ENCODE results near the gene RPGRIP1. TPM values are rescaled to one million over a fixed set of nuclear protein-coding genes. Genes with fewer than 3 reads are reported as not detected.

RPGRIP1 gene
- total and polyA plus RNA-seq, 9 of the 15 experiments (the other 6 are each of a cell fraction or from before 2014, with no cell fraction given), result 0.47 to 0.95 (median 0.65) TPM; not detected in 1

DNA sequence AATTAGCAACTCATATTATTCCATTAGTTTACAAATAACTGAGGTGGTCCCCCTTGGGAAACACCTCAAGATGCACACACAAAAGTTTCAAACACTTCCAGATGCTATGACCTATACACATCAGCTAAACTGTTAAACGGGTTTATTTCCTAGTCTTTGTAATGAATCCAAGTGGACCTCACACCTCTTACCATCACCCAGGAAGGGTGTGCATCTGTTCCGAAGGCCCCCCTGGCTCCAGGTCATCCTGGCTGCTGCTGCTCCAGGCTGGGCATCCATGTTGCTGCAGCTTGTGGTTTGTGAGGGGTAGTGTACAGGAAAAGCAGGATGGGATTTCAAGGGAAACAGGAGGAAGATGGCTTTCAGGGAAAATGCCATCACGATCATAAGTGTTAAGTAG, 17.5 kb upstream of the RPGRIP1 start (continued):
- TF ChIP-seq CBX8 (IDR thresholded peaks at IDR 0.05; ENCODE audit: borderline replicate concordance, extremely low read depth, low read depth, low read length, poor library complexity, severe bottlenecking) (no peak), NR2C2 (CRISPR knock-in tag; IDR thresholded peaks at IDR 0.05) (no peak), NR2C2 (tag; IDR thresholded peaks at IDR 0.05) (no peak), PPARD (CRISPR knock-in tag; IDR thresholded peaks at IDR 0.05) (no peak), MAFG (tag; conservative IDR thresholded peaks at IDR 0.05) (no peak), HMGN3 (IDR thresholded peaks at IDR 0.05; ENCODE audit: borderline replicate concordance, extremely low read depth, insufficient read length, low read depth, low read length) (no peak), POLR2A (conservative IDR thresholded peaks at IDR 0.05) (0 out of 2 replicates have a peak, but pooled peaks have one; percentile 4), ZNF408 (CRISPR knock-in tag; IDR thresholded peaks at IDR 0.05; ENCODE audit: low read depth) (no peak), TAL1 (IDR thresholded peaks at IDR 0.05) (no peak), POLR2AphosphoS5 (IDR thresholded peaks at IDR 0.05; ENCODE audit: control insufficient read depth, insufficient read depth, low read depth, low read length) (0 out of 2 replicates have a peak, but pooled peaks have one; percentile 20), THRAP3 (IDR thresholded peaks at IDR 0.05; ENCODE audit: borderline replicate concordance) (no peak)
